Prostate gland (tissue), 2 donors: ENCODE data around the gene DGKQ. TPM values are rescaled to one million over a fixed set of nuclear protein-coding genes. Genes with fewer than 3 reads are reported as not detected.

Experiments used
- DNase-seq: peaks from one replicate; pipeline ENCODE4 v3.0.0-alpha.2; 2019; ENCODE audit warnings: low spot score
- H3K27ac ChIP-seq, 2 donors: fragments of 200-600 bp; sonication (generic); 2 replicates each; pipeline ENCODE4 v1.5.1; 2017 to 2019
- H3K27me3 ChIP-seq: fragments of 200-600 bp; sonication (generic); replicated peaks from 2 replicates; pipeline ENCODE4 v1.5.1; 2019; ENCODE audit not compliant: insufficient read depth
- H3K36me3 ChIP-seq, 2 donors: fragments of 200-600 bp; sonication (generic); 1 replicate in 1 of 2; 2 replicates in 1 of 2; pipeline versions ENCODE4 v1.5.1 to v1.8.1; 2017 to 2019
- H3K4me1 ChIP-seq: fragments of 200-600 bp; sonication (generic); replicated peaks from 2 replicates; pipeline ENCODE4 v1.5.1; 2019
- H3K4me3 ChIP-seq, 2 donors: fragments of 200-600 bp; sonication (generic); 2 replicates each; pipeline ENCODE4 v1.5.1; 2017 to 2019
- H3K9me3 ChIP-seq: fragments of 200-600 bp; sonication (generic); 2 replicates; pipeline ENCODE4 v1.5.1; 2017
- CTCF ChIP-seq, 4 experiments: fragments of 200-600 bp in 2 of 4; fragments of 450-650 bp in 2 of 4; sonication (generic) in 2 of 4; IDR thresholded peaks; 1 replicate in 3 of 4; 2 replicates in 1 of 4; pipeline ENCODE4 v1.5.1; 2016 to 2019; ENCODE audit warnings: antibody characterized with exemption in 4 of 4, mild to moderate bottlenecking in 2 of 4, moderate library complexity in 2 of 4
- POLR2A ChIP-seq: fragments of 450-650 bp; IDR thresholded peaks from one replicate; pipeline ENCODE4 v1.6.1; 2016; ENCODE audit warnings: antibody characterized with exemption, mild to moderate bottlenecking
- POLR2AphosphoS5 ChIP-seq: sonication (generic); formaldehyde crosslinking; IDR thresholded peaks from one replicate; pipeline ENCODE4 v1.6.1; 2017; ENCODE audit warnings: antibody characterized with exemption
- WGBS: methylation state at CpG from one replicate; pipeline ENCODE4 v1.1.5; 2018; 5-methylcytosine and 5-hydroxymethylcytosine counted together
- intact Hi-C: fragments of 100-400 bp; cut with DNase I; formaldehyde crosslinking; loops from one replicate; pipeline ENCODE4 v1.14.2; 2022
- total RNA-seq, 2 donors: library from RNA; depleted of rRNA; stranded (reverse); fragments of >200 nt; gene quantifications; one replicate each; pipeline ENCODE4 v1.1.0, GENCODE V29; 2016

Gene DGKQ
- total RNA-seq: 10 to 100 TPM; 10.4 to 17.1 TPM

GRCh38 chr4:973431-974397 is at the start of gene DGKQ:
TSS of gene DGKQ (minus strand) at chr4:973569. CDS start at chr4:973482, 87 bp downstream.
- H3K27ac ChIP-seq: peak within 1 kb of the TSS in 1 of 2 donors; percentile 22
- DNase-seq: peak; percentile 81

GRCh38 chr4:1022739-1023066 is 49.3 kb upstream of the DGKQ start:
- no peaks in the 10 kb centered on the region for H3K36me3 ChIP-seq
- H3K27ac ChIP-seq: no peak overlapping the region
- H3K9me3 ChIP-seq: no peaks in the 10 kb centered on the region
- 71% methylated on average over 19 of the region's 19 CpGs for WGBS
- no peak for DNase-seq
- H3K4me3 ChIP-seq: no peak overlapping the region
- H3K4me1 ChIP-seq: no peaks in the 10 kb centered on the region
- intact Hi-C loops: no loop called here
- TF ChIP-seq CTCF (IDR thresholded peaks at IDR 0.05): no peak
- TF ChIP-seq POLR2AphosphoS5: no peak
- TF ChIP-seq POLR2A: no peak
- no peaks in the 10 kb centered on the region for H3K27me3 ChIP-seq

More at GRCh38 chr4:973431-974397, at the start of gene DGKQ:
- Histone ChIP-seq H3K27me3 (no peaks in the 10 kb centered on the region), H3K4me1 (peaks cover 11% of the 10 kb centered on the region), H3K4me3 (peak within 1 kb of the TSS; percentile 60 to 66), H3K36me3 (no peaks in the 10 kb centered on the region), H3K9me3 (no peaks in the 10 kb centered on the region)
- WGBS: 30% methylated on average over 89 of the region's 123 CpGs
- TF ChIP-seq POLR2AphosphoS5 (no peak), POLR2A (no peak), CTCF (IDR thresholded peaks at IDR 0.05) (no peak)
- intact Hi-C loops: loop anchor here (5.0 kb wide), 1 partner anchor 41 kb away; the partner anchor contains the start of genes GAK and TMEM175

- intact Hi-C loops: no loop called here
- Histone ChIP-seq H3K9me3 (no peaks in the 10 kb centered on the region), H3K27ac (no peak overlapping the region), H3K4me3 (no peak overlapping the region), H3K4me1 (no peaks in the 10 kb centered on the region), H3K36me3 (no peaks in the 10 kb centered on the region), H3K27me3 (no peaks in the 10 kb centered on the region)
- no peak for DNase-seq
- 89% methylated on average over 38 of the region's 46 CpGs for WGBS
- TF ChIP-seq POLR2A (no peak), POLR2AphosphoS5 (no peak), CTCF (IDR thresholded peaks at IDR 0.05) (no peak)
Observed at GRCh38 chr4:1022051-1022738, 48.8 kb upstream of the DGKQ start.

GRCh38 chr4:1021386-1022050 is 48.1 kb upstream of the DGKQ start:
- Histone ChIP-seq H3K4me3 (no peak overlapping the region), H3K9me3 (no peaks in the 10 kb centered on the region), H3K27ac (no peak overlapping the region), H3K36me3 (no peaks in the 10 kb centered on the region), H3K27me3 (no peaks in the 10 kb centered on the region), H3K4me1 (no peaks in the 10 kb centered on the region)
- TF ChIP-seq POLR2AphosphoS5 (no peak), POLR2A (no peak), CTCF (IDR thresholded peaks at IDR 0.05) (no peak)
- intact Hi-C loops: no loop called here
- DNase-seq: no peak
- 87% methylated on average over 11 of the region's 19 CpGs for WGBS
